ENCODE measurements around the gene RNASE4.

GRCh38 chr14:20684662-20685456 lies 499 bp downstream of the RNASE4 start:
- no peak for TF ChIP-seq POLR2A (IDR thresholded peaks at IDR 0.05)
- no peak for TF ChIP-seq CTCF (IDR thresholded peaks at IDR 0.05 in 8 of 11, conservative IDR thresholded peaks at IDR 0.05 in 3 of 11)
- no peak for TF ChIP-seq POLR2AphosphoS5 (IDR thresholded peaks at IDR 0.05)
